ENCODE results near the gene DEFB127. TPM values are rescaled to one million over a fixed set of nuclear protein-coding genes. Genes with fewer than 3 reads are reported as not detected.

The DEFB127 gene
- total and polyA plus RNA-seq, 2 of the 8 experiments (the other 6 are each of a cell fraction or from before 2014, with no cell fraction given) = not detected

DNA sequence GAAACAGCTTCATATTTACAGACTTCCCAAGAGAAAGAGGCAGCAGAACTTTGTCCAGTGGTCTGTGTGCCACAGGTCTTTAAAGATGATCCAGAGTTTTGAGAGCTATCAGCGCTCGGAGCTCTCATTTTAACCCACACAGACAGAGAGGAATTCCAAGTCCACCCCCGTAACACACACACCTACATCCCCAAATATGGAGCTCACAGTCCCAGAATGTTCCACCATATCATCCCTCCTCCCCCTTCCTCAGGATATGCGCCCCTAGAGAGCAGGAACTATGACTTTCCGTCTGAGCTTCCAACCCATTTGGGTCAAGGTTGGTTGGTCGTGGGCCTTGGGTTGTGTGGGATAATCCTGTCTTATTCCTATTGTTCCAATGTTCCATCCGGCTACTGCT lies 32.4 kb downstream of the DEFB127 start, which contains the start of gene DEFB128:
TSS of gene DEFB128 (minus strand) at position 101 of the 400 bp plus-strand sequence. CDS start at position 13, 88 bp downstream.
- no peak within 1 kb of the TSS for H3K4me3 ChIP-seq (ENCODE audit: extremely low read depth in 1 of 4, insufficient read depth in 2 of 4, low read depth in 3 of 4, low read length in 4 of 4)
- ChIA-PET CTCF (ENCODE audit: partially characterized antibody) (no interaction called here), POLR2A (ENCODE audit: partially characterized antibody) (no interaction called here)
- WGBS, 2 experiments (ENCODE audit: extremely low coverage in 1 of 2, insufficient coverage in 1 of 2, insufficient read length in 1 of 2, insufficient replicate concordance in 2 of 2, low coverage in 1 of 2, low lambda C conversion rate in 2 of 2, missing lambda C conversion rate in 1 of 2) = 58% methylated on average over 7 of the region's 7 CpGs; no CpG with 5 or more reads in 1 of the 2 experiments
- no peak within 1 kb of the TSS for H3K4me2 ChIP-seq (ENCODE audit: insufficient read depth in 1 of 2, low read depth in 2 of 2, low read length in 2 of 2)
- no peak within 1 kb of the TSS for H2BK15ac ChIP-seq (ENCODE audit: low read length)
- H3K36me3 ChIP-seq (ENCODE audit: control insufficient read depth in 2 of 4, insufficient read depth in 4 of 4, low read length in 3 of 4) = no peaks in the 10 kb centered on the region
- H3K14ac ChIP-seq (ENCODE audit: insufficient read length) = no peak within 1 kb of the TSS
- H3K9me3 ChIP-seq (ENCODE audit: insufficient read depth in 2 of 2, low read depth in 1 of 2, low read length in 1 of 2) = peaks cover 44 to 52% of the 10 kb centered on the region in 2 experiments
- H3K4me1 ChIP-seq (replicated peaks in 1 of 4; ENCODE audit: control insufficient read depth in 3 of 4, insufficient read depth in 4 of 4, low read length in 3 of 4) = no peaks in the 10 kb centered on the region
- H2BK120ac ChIP-seq (replicated peaks; ENCODE audit: low read depth, low read length) = no peak within 1 kb of the TSS
- no peaks in the 10 kb centered on the region for H3K23me2 ChIP-seq (ENCODE audit: low read depth, low read length)
- DNase-seq (ENCODE audit: low read depth in 1 of 2, low spot score in 2 of 2) (no peak), FAIRE-seq (no peak)
- no peak within 1 kb of the TSS for H2AFZ ChIP-seq (ENCODE audit: low read length)
- no peak within 1 kb of the TSS for H3K27ac ChIP-seq (ENCODE audit: low read depth, low read length)
- no peak within 1 kb of the TSS for H3K9ac ChIP-seq (replicated peaks in 1 of 4; ENCODE audit: extremely low read depth in 1 of 4, low read depth in 3 of 4, low read length in 3 of 4)
- no peak within 1 kb of the TSS for H2AK5ac ChIP-seq (ENCODE audit: low read depth, low read length)
- H3K23ac ChIP-seq (ENCODE audit: insufficient read length) = no peak within 1 kb of the TSS
- no peak within 1 kb of the TSS for H4K5ac ChIP-seq (ENCODE audit: insufficient read length, low read depth, low read length)
- no peak within 1 kb of the TSS for H3K18ac ChIP-seq (ENCODE audit: extremely low read depth, low read length)
- H3K4ac ChIP-seq (replicated peaks; ENCODE audit: insufficient read length, low read depth, low read length) = no peak within 1 kb of the TSS
- no peak within 1 kb of the TSS for H4K91ac ChIP-seq (replicated peaks; ENCODE audit: insufficient read length, low read length)
- no peak within 1 kb of the TSS for H3K56ac ChIP-seq (replicated peaks; ENCODE audit: insufficient read length, low read depth, low read length)
- no peak within 1 kb of the TSS for H2BK12ac ChIP-seq (ENCODE audit: low read depth, low read length)
- H4K8ac ChIP-seq (ENCODE audit: extremely low read depth, insufficient read depth, low read length) = no peak within 1 kb of the TSS
- H2BK5ac ChIP-seq (ENCODE audit: low read depth, low read length) = no peak within 1 kb of the TSS
- H2BK20ac ChIP-seq (ENCODE audit: low read length) = no peak within 1 kb of the TSS
- no peaks in the 10 kb centered on the region for H3K79me1 ChIP-seq (ENCODE audit: low read depth, low read length)
- H3K27me3 ChIP-seq (replicated peaks in 1 of 4; ENCODE audit: control insufficient read depth in 3 of 4, extremely low read depth in 1 of 4, insufficient read depth in 3 of 4, low read length in 3 of 4) = no peaks in the 10 kb centered on the region
- H4K20me1 ChIP-seq (replicated peaks in 1 of 2; ENCODE audit: control insufficient read depth in 1 of 2, insufficient read depth in 2 of 2, low read length in 2 of 2) = no peaks in the 10 kb centered on the region
- no peaks in the 10 kb centered on the region for H3K79me2 ChIP-seq (ENCODE audit: control insufficient read depth in 1 of 2, insufficient read depth in 2 of 2, low read length in 2 of 2)
- TF ChIP-seq NRF1 (IDR thresholded peaks at IDR 0.05; ENCODE audit: low read depth, low read length) = no peak
- no peak for TF ChIP-seq SRF (IDR thresholded peaks at IDR 0.05; ENCODE audit: low read depth, low read length)
- no peak for TF ChIP-seq ASH2L (IDR thresholded peaks at IDR 0.05; ENCODE audit: low read length)
- no peak for TF ChIP-seq TCF12 (IDR thresholded peaks at IDR 0.05; ENCODE audit: low read depth, low read length)
- no peak for TF ChIP-seq POLR2A (IDR thresholded peaks at IDR 0.05; ENCODE audit: control extremely low read depth in 1 of 2, low read depth in 2 of 2, low read length in 2 of 2)
- no peak for TF ChIP-seq FOSL1 (IDR thresholded peaks at IDR 0.05; ENCODE audit: insufficient read depth, low read depth, low read length)
- TF ChIP-seq, protein P1, sequence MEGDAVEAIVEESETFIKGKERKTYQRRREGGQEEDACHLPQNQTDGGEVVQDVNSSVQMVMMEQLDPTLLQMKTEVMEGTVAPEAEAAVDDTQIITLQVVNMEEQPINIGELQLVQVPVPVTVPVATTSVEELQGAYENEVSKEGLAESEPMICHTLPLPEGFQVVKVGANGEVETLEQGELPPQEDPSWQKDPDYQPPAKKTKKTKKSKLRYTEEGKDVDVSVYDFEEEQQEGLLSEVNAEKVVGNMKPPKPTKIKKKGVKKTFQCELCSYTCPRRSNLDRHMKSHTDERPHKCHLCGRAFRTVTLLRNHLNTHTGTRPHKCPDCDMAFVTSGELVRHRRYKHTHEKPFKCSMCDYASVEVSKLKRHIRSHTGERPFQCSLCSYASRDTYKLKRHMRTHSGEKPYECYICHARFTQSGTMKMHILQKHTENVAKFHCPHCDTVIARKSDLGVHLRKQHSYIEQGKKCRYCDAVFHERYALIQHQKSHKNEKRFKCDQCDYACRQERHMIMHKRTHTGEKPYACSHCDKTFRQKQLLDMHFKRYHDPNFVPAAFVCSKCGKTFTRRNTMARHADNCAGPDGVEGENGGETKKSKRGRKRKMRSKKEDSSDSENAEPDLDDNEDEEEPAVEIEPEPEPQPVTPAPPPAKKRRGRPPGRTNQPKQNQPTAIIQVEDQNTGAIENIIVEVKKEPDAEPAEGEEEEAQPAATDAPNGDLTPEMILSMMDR (IDR thresholded peaks at IDR 0.05; ENCODE audit: control extremely low read depth in 1 of 3, insufficient read depth in 1 of 3, low read depth in 1 of 3, low read length in 3 of 3) = no peak
- no peak for TF ChIP-seq RFX5 (IDR thresholded peaks at IDR 0.05; ENCODE audit: borderline replicate concordance, low read depth, low read length)
- no peak for TF ChIP-seq MAFK (IDR thresholded peaks at IDR 0.05; ENCODE audit: low read depth, low read length)
- TF ChIP-seq TAF7 (optimal IDR thresholded peaks at IDR 0.05; ENCODE audit: borderline replicate concordance, low read depth, low read length) = no peak
- TF ChIP-seq RXRA (IDR thresholded peaks at IDR 0.05; ENCODE audit: insufficient read depth, low read depth, low read length) = no peak
- no peak for TF ChIP-seq RBBP5 (IDR thresholded peaks at IDR 0.05; ENCODE audit: borderline replicate concordance, low read depth, low read length)
- no peak for TF ChIP-seq CHD1 (IDR thresholded peaks at IDR 0.05; ENCODE audit: low read depth, low read length)
